ENCODE results near the gene CIT.
"Not testable (repeated sequence)": the region's sequence is repeated elsewhere in the genome, so short reads cannot be mapped to it uniquely, and the experiment has no call there.

The CIT gene

DNA sequence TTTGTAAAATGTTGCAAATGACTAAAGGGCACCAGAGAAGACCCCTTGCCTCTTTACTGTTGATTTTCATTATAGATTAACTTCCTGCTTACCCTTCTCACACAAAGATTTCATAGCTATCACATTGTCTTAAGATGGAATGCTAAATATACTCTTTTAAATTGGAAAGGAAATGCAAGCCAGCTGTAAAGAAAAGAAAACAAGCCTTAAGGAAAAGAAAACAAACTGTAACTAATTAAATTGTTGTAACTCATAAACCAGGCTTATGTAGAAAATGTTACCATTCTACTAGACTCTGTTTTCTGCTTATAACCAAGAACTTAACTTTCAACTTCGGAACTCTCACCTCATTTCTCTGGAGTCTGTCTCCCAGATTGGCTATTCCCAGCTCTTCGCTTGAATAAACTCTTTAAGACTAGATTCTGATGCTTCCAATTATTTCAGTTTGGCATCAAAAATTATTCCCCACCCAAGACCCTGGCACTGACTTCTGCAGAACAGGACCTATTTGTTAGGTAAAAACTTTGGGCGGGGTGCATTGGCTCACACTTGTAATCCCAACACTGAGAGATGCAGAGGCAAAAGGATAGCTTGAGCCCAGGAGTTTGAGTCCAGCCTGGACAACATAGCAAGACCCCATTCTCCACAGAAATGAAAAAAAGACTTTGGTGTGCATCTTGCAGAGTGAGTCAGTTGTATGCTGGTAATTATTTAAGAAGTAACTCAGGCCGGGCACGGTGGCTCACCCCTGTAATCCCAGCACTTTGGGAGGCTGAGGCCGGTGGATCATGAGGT lies 36.6 kb upstream of the CIT start:
- Histone ChIP-seq H3K27me3 (no peaks in the 10 kb centered on the region), H3K9me3 (no peaks in the 10 kb centered on the region), H3K4me3 (ENCODE audit: low read depth, low read length) (no peak overlapping the region), H3K36me3 (no peaks in the 10 kb centered on the region), H3K4me1 (no peaks in the 10 kb centered on the region)
- TF ChIP-seq, protein P1, sequence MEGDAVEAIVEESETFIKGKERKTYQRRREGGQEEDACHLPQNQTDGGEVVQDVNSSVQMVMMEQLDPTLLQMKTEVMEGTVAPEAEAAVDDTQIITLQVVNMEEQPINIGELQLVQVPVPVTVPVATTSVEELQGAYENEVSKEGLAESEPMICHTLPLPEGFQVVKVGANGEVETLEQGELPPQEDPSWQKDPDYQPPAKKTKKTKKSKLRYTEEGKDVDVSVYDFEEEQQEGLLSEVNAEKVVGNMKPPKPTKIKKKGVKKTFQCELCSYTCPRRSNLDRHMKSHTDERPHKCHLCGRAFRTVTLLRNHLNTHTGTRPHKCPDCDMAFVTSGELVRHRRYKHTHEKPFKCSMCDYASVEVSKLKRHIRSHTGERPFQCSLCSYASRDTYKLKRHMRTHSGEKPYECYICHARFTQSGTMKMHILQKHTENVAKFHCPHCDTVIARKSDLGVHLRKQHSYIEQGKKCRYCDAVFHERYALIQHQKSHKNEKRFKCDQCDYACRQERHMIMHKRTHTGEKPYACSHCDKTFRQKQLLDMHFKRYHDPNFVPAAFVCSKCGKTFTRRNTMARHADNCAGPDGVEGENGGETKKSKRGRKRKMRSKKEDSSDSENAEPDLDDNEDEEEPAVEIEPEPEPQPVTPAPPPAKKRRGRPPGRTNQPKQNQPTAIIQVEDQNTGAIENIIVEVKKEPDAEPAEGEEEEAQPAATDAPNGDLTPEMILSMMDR (IDR thresholded peaks at IDR 0.05; ENCODE audit: low read depth, low read length), result no peak
- DNase-seq, result no peak

DNA sequence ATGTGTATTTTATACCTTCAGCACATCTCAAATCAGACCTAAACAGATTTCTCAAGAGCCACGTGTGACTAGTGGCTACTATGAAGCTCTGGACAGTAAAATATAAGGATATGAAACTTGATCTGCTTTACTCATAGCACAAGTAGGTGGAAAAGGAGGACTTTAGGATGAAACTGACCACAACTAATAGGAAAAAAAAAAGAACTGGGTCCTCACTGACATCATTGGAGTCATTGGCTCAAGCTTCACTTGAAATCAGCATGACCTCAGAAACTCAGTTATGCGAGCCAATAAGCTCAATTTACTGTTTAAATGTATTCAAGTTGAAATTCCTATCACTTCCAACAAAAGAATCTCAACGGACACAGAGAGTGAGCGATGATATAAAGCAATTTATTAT lies 34.1 kb upstream of the CIT start:
- no peaks in the 10 kb centered on the region for H3K9me3 ChIP-seq
- TF ChIP-seq, protein P1 (IDR thresholded peaks at IDR 0.05; ENCODE audit: low read depth, low read length), result no peak
- H3K4me1 ChIP-seq, result no peaks in the 10 kb centered on the region
- H3K36me3 ChIP-seq, result no peaks in the 10 kb centered on the region
- no peak for DNase-seq
- H3K4me3 ChIP-seq (ENCODE audit: low read depth, low read length), result no peak overlapping the region
- H3K27me3 ChIP-seq, result no peaks in the 10 kb centered on the region

DNA sequence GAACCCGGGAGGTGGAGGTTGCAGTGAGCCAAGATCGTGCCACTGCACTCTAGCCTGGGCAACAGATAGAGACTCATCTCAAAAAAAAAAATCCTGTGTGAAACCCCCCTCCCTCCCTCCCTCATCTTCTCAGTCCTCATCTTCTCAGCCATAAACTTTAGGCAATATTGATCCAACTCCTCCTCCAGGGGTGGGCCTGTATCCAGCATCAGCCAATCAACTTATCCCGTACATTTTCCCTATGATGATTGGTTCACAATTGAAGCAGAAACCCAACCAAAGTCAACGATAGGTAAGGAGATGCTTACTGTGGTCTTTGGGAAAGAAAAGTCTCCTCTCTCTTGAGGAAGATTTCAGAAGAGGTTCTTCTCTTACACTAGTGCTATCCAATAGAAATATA lies 33.5 kb upstream of the CIT start:
- TF ChIP-seq, protein P1 (IDR thresholded peaks at IDR 0.05; ENCODE audit: low read depth, low read length), result no peak
- Histone ChIP-seq H3K36me3 (no peaks in the 10 kb centered on the region), H3K4me3 (ENCODE audit: low read depth, low read length) (no peak overlapping the region), H3K27me3 (no peaks in the 10 kb centered on the region), H3K4me1 (no peaks in the 10 kb centered on the region), H3K9me3 (no peaks in the 10 kb centered on the region)
- DNase-seq, result no peak

DNA sequence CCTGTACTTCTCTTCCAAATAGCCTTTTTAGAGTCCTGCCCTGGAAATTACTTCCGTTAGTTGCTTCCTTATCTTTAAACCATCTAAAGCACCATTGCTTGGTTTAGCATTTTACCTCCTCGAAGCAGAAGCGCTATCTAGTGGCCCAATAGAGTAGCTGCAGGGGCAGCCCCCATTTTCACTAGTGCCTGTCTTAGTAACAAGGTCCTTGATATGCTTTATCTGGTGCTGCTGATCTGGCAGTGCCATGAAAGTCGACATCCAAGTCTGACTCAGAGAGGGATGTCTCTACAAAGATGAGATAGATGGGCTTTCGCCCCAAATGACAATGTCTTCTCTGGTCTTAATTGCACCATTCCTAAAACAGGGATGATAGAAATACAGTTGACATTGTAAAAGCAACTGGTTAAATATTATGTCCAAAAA lies 25.0 kb upstream of the CIT start:
- DNase-seq, result peak; percentile 71
- Histone ChIP-seq H3K27me3 (no peaks in the 10 kb centered on the region), H3K4me1 (no peaks in the 10 kb centered on the region), H3K4me3 (ENCODE audit: low read depth, low read length) (no peak overlapping the region), H3K36me3 (no peaks in the 10 kb centered on the region), H3K9me3 (no peaks in the 10 kb centered on the region)
- TF ChIP-seq, protein P1 (IDR thresholded peaks at IDR 0.05; ENCODE audit: low read depth, low read length), result peak; percentile 77

DNA sequence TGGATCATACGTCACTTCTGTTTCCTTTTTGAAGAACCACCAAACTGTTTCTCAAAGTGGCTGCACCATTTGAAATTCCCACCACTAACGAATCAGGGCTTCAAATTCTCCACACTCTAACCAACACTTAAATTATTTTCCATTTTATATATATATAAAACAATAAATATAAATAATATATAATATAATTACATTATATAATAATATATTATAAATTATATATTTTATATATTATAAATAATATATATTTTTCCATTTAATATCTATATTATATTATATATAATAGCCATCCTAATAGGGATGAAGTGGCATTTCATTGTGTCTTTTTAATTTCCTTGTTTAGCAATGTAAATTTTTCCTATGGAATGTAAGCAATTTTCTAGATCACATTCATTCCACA lies 24.6 kb upstream of the CIT start:
- Histone ChIP-seq H3K27me3 (no peaks in the 10 kb centered on the region), H3K4me3 (ENCODE audit: low read depth, low read length) (no peak overlapping the region), H3K36me3 (no peaks in the 10 kb centered on the region), H3K4me1 (no peaks in the 10 kb centered on the region), H3K9me3 (no peaks in the 10 kb centered on the region)
- DNase-seq, result no peak
- TF ChIP-seq, protein P1 (IDR thresholded peaks at IDR 0.05; ENCODE audit: low read depth, low read length), result no peak

DNA sequence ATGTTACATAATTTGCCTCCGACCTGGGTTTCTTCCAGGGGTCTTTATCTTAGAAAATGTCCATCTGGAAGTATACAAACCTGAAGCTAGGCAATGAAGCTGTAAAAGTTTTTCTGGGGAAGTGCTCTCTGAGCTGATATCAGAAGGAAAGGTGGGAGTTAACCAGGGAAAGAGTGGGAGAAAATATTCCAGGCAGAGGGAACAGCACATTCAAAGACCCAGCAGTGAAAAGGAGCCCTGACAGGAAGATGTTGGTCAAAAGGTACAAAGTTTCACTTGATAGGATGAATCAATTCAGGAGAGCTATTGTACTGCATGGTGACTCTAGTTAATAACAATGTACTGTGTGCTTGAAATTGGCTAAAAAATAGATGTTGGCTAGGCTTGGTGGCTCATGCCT lies 17.8 kb upstream of the CIT start:
- H3K27me3 ChIP-seq, result no peaks in the 10 kb centered on the region
- no peaks in the 10 kb centered on the region for H3K4me1 ChIP-seq
- no peak for DNase-seq
- H3K9me3 ChIP-seq, result no peaks in the 10 kb centered on the region; the same call in 1 of the 2 replicates
- no peaks in the 10 kb centered on the region for H3K36me3 ChIP-seq
- TF ChIP-seq, protein P1 (IDR thresholded peaks at IDR 0.05; ENCODE audit: low read depth, low read length), result no peak
- no peak overlapping the region for H3K4me3 ChIP-seq (ENCODE audit: low read depth, low read length)

DNA sequence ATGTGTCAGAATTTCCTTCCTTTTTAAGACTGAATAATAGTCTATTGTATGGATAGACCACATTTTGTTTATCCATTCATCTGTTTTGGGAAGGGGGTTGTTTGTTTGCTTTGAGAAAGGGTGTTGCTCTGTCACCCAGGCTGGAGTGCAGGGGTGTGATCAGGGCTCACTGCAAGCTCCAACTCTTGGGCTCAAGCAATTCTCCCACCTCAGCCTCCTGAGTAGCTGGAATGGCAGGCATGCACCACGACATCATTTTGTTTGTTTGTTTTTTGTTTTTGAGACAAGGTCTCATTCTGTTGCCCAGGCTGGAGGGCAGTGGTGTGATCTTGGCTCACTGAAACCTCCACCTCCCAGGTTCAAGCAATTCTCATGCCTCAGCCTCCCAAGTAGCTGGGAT lies 15.5 kb upstream of the CIT start:
- not testable (repeated sequence) for DNase-seq, H3K4me1 ChIP-seq, H3K9me3 ChIP-seq

More for the DNA sequence above, 15.5 kb upstream of the CIT start:
- H3K4me3 ChIP-seq (ENCODE audit: low read depth, low read length); H3K27me3 ChIP-seq; H3K36me3 ChIP-seq: not testable (repeated sequence)
